T47D (cell line): ENCODE data around the gene NKAIN4.

ENCODE experiments used
- DNase-seq, 2 experiments: peaks; one replicate each; pipeline versions ENCODE4 v3.0.0 to v3.0.0-alpha.2; 2011 to 2012; ENCODE audit warnings: low read depth in 1 of 2, low spot score in 1 of 2
- JUND ChIP-seq: IDR thresholded peaks from 2 replicates; pipeline ENCODE4 v1.6.1; 2012; ENCODE audit warnings: low read depth
- in situ Hi-C: cut with HindIII; loops from 2 replicates; pipeline ENCODE4 v1.10.0; 2016; ENCODE audit warnings: low sequenced_read_pairs, low pct_unique_long_range_greater_than_20kb

NKAIN4 gene

DNA sequence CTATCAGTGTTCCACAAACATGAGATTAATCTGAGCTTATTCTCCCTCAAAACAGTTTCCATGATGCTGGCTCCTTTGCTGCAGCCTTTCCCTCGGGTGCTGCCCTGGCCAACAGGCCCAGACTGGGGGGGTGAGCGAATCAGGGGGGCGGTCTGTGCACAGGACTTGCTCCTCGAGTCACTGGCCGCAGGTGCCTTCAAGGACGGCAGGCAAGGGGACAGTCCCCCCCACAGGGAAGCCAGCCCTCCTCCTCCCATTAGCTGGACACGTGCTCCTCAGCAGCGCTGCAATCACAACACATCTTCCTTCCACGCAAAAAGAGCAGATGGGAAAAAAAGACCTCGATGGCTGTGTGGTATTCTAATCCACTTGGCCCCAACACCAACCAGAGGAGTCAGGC lies 48.4 kb downstream of the NKAIN4 start:
- no peak for DNase-seq
- in situ Hi-C loops: no loop called here
- no peak for TF ChIP-seq JUND

- TF ChIP-seq JUND: no peak
- no peak for DNase-seq
- in situ Hi-C loops: no loop called here
These were observed 49.9 kb downstream of the NKAIN4 start for GRCh38 chr20:63204362-63204761.

DNA sequence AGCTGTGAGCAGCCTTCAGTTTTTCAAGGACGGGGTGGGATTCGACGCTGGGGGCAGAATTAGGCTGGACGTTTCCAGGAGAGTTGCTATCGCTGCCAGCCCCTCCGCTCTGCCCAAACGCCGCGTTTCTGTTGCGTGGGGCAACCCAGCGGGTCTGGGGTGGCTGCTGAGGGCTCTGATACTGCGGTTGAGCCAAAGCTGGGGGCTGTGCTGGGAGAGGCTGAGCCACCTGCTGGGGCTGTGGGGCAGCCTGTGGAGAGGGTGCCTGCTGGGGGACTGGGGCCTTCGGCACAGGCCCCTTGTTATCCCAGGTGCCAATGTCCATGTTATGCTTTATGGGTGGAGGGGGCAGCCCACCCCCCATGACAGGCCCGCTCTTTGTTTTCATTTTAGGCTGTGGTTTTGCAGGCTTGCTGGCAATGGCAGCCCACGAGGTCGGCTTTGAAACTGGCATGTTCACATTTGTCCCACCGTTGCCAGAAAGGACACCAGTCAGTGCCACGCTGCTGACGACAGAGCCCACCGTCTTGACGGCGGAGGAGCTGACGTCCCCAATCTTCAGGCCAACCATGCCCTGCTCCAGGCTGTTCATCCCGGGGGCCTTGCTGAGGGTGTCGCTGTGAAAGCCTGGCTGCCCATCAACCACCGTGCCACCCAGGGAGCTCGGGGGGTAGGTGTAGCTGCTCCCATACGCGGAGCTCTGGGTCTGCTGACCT lies 51.3 kb downstream of the NKAIN4 start:
- TF ChIP-seq JUND: no peak
- in situ Hi-C loops: no loop called here
- no peak for DNase-seq

DNA sequence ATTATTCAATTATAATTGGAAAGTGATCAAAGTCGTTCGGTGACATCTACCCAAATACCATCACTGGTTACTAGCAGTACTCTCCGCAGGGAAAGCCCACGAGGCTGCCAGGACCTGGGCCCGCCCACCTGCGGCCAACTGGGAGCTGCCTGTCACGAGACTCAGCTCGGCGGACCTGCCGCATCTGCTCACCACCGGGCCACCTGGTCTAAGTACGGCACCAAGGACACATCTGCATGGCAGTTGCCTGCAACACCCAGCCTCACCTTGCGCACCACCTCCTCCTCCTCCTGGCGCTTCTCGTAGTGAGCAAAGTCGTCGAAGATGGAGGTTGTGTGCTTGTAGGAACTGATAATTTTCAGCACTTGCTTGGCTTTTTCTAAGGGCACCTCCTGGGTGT lies 52.2 kb downstream of the NKAIN4 start:
- in situ Hi-C loops: no loop called here

GRCh38 chr20:63198606-63199005 lies 55.7 kb downstream of the NKAIN4 start:
- DNase-seq: no peak
- no peak for TF ChIP-seq JUND
- in situ Hi-C loops: no loop called here

More for the DNA sequence above, 52.2 kb downstream of the NKAIN4 start:
- no peak for TF ChIP-seq JUND
- DNase-seq: no peak

DNA sequence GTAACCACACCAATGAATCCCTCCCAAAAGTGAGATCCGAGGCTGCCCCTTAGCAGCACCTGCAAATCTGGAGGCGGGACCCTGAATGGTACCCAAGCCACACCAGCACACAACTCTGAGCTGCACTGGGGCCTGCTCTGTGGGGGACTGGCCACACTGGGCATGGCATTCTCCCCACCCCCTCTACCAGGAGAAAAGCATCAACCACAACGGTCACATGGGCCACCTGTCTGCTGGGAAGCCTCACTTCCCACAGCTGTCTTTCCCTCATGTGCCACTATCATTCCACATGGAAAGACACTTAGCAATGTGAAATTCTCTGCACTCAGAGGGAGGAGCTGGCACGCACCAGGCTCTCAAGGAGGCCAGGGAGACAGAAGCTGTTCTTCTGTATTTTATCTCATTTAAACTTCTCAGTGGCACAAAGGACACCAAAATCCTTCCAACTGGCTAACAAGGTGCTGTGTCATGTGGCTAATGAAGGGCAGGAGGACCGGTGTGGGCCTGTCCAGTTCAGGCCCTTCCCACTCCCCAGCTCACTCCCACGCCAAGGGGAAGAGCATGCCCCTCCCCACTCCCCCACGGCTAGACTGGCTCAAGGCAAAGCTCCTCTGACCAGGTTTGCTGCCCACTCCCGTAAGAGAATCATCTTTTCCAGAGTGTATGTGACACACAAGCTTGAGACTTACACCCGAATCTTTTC lies 57.3 kb downstream of the NKAIN4 start:
- TF ChIP-seq JUND: no peak
- in situ Hi-C loops: no loop called here
- no peak for DNase-seq

DNA sequence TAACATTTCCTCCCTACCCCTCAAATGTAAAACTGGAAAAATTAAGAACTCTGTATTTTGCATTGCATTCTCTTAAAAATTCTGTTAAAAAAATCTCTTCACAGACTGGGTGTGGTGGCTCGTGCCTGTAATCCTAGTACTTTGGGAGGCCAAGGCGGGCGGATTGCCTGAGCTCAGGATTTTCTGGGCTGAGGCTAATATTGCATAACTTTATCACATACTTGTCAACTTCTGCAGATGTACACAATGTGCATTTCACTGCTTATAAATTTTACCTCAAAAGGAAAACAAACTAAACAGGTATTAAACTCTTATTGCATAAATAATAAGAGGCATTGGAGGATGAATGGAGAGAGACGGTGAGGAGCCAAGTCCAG lies 59.5 kb downstream of the NKAIN4 start:
- no peak for DNase-seq
- TF ChIP-seq JUND: no peak
- in situ Hi-C loops: no loop called here

DNA sequence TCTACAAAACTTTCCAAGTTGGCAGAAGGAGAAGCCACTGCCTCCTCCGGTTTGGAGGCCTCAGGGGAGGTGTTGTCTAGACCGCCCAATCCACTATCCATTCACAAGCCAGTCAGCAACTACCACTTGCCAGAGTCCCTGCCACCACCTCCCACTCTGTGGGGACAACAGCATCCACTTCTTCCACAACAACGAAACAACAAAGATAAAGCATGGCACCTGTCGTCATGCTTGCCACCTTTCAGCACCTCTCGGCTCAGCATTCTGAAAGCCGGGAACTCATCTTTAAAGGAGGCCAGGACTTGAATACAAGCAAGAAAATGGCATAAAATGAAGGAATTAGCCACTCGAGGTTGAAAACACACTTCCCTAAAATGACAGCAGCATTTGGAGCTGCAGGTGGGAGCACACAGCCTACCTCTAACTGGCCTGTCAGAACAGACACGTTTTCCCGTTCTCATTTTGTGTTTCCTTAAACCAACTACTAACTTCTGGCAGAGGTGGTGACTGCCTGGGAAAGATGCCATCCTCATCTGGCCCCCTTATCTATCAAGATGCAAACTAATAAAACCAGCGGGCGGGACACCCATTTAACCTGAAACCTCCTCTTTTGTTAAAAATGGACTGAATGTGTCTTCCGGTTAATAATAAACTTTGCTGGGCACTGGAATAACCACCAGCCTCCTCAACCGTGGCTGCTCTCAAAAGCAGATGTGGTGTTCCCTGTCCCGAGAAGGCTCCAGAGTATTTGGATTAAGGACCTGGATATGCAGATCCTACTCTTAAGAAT lies 60.1 kb downstream of the NKAIN4 start:
- no peak for DNase-seq
- TF ChIP-seq JUND: no peak
- in situ Hi-C loops: no loop called here

- in situ Hi-C loops: no loop called here
- no peak for TF ChIP-seq JUND
- DNase-seq: no peak
These were observed 61.5 kb downstream of the NKAIN4 start for GRCh38 chr20:63192721-63193120.

GRCh38 chr20:63191400-63191799 lies 62.9 kb downstream of the NKAIN4 start:
- in situ Hi-C loops: no loop called here
- TF ChIP-seq JUND: no peak
- no peak for DNase-seq

DNA sequence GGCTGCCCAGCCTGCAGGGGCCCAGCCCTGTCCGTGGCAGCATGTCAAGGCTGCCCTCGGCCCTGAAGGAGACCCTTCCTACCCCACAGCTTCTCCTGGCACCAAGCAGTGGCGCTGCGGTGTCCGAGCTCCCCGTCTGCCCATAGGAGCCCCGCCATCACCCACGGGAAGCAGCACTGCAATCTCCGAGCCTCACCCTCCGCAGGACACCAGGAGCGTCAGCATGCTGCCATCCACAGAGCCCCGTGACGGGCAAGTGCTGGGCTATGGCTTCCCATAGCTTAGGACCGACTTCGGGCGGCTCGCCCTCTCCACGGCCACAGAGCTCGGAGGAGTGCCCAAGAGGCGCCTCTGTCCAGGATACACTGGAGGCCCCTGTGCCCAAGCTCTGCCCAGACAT lies 63.4 kb downstream of the NKAIN4 start:
- no peak for TF ChIP-seq JUND

More for the DNA sequence above, 63.4 kb downstream of the NKAIN4 start:
- no peak for DNase-seq
- in situ Hi-C loops: no loop called here
